ENCODE data around the gene NFIX. TPM values are rescaled to one million over a fixed set of nuclear protein-coding genes. Genes with fewer than 3 reads are reported as not detected.
A peak's percentile ranks its signal among the peaks of the same experiment; 100 is the strongest.

NFIX gene
- total and polyA plus RNA-seq, 5 experiments from 2014 or later, result 0.68 to 8.6 (median 3.2) TPM; not detected in 1

DNA sequence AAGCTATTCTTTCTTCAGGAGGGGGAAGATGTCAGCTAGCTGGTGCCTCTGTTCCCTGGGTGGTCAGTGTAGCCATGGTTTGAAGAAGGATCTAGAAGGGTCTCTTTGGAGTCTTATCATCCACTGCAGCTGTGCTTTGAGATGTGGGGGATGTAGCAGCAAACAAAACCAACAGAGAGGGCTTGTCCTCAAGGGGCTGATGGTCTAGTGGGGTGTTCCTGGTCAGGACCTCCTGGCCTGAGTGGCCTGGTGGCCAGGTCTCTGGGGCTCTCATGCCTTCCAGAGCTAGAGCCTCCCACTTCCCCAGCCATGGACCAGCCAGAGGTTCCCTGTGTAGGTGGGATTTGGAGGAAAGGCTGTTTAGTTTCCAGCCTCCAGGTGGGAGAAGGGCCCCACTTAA lies 67.0 kb downstream of the NFIX start:
- Mint-ChIP-seq H3K9me3 (no peaks in the 10 kb centered on the region), H3K27me3 (peaks cover 4 to 31% (median 12%) of the 10 kb centered on the region in 5 donors), H3K4me3 (no peak overlapping the region), H3K36me3 (no peaks in the 10 kb centered on the region), H3K4me1 (peaks cover 3 to 11% (median 9%) of the 10 kb centered on the region in 4 donors), H3K27ac (no peak overlapping the region)
- no peak for DNase-seq
- no peak for ATAC-seq
- POLR2A ChIA-PET, result interaction anchor here (1.5 to 1.8 kb wide), 2 partner anchors 48 to 78 kb away, joined by 4 read pairs; no protein-coding TSS in a partner anchor

DNA sequence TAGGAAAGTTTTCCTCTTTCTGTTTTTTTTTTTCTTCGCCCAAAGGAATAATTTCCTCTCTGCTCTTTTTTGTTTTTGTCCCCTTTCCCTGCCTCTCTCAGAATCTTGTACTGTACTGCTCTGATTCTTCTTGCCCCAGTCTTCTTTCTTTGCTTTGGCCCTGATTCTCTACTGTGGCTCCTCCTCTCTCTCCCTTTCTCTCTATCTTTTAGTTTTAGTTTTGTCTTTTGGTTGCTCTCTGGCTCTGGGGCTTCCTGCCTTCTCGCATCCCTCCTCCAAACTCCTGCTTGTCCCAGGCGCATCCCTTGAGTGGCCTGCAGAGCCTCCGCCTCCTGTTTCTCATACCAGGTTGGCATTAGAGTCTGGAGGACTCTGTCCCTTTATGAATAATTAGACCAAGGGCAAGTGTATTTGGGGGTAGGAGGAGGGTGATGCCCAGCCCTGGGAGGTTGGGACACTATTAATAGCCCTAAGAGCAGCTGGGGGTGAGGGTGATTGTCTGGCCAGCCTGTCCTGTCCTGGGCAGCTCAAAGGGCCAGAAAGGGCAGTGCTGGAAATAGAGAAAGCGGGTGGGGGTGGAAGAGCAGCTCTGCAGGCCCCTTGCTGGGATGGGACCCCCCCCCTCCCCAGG lies 68.3 kb downstream of the NFIX start:
- ATAC-seq (no peak), DNase-seq (no peak)
- Mint-ChIP-seq H3K27ac (peak overlapping the region in 1 of 10 donors; percentile 8), H3K9me3 (no peaks in the 10 kb centered on the region), H3K4me1 (peaks cover 3 to 11% (median 9%) of the 10 kb centered on the region in 4 donors), H3K27me3 (peaks cover 4 to 31% (median 12%) of the 10 kb centered on the region in 5 donors), H3K36me3 (no peaks in the 10 kb centered on the region), H3K4me3 (no peak overlapping the region)
- POLR2A ChIA-PET, result no interaction called here

DNA sequence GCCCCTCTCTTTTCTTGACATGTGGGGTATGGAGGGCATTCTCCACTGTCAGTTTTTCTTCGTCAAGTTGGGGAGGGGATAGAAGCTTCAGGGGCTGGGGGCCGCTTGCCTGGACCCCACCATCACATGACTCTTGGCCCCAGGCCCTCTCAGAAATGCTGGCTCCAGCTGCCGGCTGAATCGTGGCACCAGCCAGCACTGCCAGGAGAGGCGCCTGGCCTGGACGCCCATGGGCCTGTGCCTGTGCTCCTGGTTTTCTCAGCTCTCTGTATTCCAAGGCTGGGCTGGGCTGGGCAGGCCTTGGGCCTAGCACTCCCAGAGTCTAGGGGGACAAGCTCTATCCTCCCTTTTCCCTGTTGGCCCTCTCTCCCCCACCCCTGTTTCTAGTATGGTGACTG lies 68.8 kb downstream of the NFIX start:
- no peak for ATAC-seq
- Mint-ChIP-seq H3K27ac (peak overlapping the region in 1 of 10 donors; percentile 76), H3K27me3 (peaks cover 4 to 31% (median 12%) of the 10 kb centered on the region in 5 donors), H3K4me1 (peaks cover 4 to 11% (median 9%) of the 10 kb centered on the region in 4 donors), H3K36me3 (no peaks in the 10 kb centered on the region), H3K9me3 (no peaks in the 10 kb centered on the region), H3K4me3 (no peak overlapping the region)
- POLR2A ChIA-PET, result no interaction called here
- no peak for DNase-seq

DNA sequence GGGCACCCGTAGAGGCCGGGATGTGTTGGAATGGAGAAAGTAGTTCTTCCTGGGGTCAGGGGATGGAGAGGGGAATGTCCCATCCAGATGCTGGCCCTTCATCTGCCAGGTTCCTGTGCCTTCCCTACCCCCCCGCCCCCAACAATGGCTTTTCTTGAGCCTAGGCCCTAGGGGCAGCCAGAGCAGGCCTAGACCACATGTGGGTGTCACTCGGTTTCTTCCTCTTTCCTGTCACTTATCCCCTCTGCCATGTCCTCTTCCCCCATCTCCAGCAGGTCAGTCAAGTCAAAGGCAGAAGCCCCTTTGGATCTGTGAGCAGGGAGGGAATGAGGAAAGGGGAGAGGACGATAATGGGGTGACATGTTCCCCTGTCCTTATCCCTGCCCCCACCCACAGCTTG lies 71.0 kb downstream of the NFIX start:
- Mint-ChIP-seq H3K4me3 (no peak overlapping the region), H3K27ac (no peak overlapping the region), H3K27me3 (peaks cover 2 to 31% (median 12%) of the 10 kb centered on the region in 5 donors), H3K4me1 (peaks cover 3 to 5% (median 3%) of the 10 kb centered on the region in 4 donors), H3K36me3 (no peaks in the 10 kb centered on the region), H3K9me3 (no peaks in the 10 kb centered on the region)
- no peak for DNase-seq
- no peak for ATAC-seq
- POLR2A ChIA-PET, result no interaction called here

DNA sequence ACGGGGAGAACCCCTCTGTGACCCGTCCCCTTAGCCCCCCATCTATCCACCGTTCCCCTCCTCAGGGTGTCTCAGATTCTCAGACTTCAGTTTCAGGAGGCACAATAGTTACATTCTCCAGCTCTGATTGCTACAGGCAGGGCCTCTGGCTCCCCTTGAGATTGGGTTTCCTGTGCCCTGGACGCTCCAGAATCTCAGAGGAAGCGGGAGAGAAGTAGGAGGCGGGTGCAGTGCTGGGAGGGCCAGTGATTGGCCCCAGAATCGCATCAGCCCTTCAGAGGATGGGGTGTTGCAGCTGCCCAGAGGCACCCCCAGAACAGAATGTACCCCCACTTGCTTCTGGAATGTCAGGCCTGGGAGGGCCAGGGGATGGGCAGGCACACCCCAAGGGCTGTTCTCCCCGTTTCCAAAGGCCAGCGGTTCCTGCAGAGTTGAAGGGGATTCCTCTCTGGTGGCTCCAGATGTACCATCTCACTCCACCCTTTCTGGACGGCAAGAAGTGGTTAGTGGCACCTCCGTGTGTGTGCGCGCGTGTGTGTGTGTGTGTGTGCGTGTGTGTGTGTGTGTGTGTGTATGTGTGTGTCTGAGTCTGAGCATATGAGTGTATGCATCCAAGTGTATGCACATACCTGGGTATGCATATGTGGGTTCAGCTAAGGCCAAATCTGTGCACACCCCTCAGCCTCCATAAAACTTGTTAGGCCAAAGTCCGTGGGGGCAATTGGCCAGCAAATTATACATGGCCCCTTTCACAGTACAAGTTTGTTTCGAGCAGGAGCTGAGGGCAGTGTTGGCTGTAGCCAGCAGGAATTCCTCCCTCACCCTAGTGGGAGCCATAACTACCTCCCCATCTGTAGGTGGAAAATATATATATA lies 71.9 kb downstream of the NFIX start:
- Mint-ChIP-seq H3K36me3 (peaks cover 0 to under 1% (median 0%) of the 10 kb centered on the region in 3 donors), H3K4me1 (peaks cover 0 to 2% (median 0%) of the 10 kb centered on the region in 4 donors), H3K27ac (no peak overlapping the region), H3K27me3 (peaks cover 2 to 28% (median 9%) of the 10 kb centered on the region in 5 donors), H3K9me3 (no peaks in the 10 kb centered on the region), H3K4me3 (no peak overlapping the region)
- no peak for ATAC-seq
- no peak for DNase-seq
- POLR2A ChIA-PET, result interaction anchor here (0.6 kb wide), 1 partner anchor 100 kb away, joined by 3 read pairs; no protein-coding TSS in a partner anchor

DNA sequence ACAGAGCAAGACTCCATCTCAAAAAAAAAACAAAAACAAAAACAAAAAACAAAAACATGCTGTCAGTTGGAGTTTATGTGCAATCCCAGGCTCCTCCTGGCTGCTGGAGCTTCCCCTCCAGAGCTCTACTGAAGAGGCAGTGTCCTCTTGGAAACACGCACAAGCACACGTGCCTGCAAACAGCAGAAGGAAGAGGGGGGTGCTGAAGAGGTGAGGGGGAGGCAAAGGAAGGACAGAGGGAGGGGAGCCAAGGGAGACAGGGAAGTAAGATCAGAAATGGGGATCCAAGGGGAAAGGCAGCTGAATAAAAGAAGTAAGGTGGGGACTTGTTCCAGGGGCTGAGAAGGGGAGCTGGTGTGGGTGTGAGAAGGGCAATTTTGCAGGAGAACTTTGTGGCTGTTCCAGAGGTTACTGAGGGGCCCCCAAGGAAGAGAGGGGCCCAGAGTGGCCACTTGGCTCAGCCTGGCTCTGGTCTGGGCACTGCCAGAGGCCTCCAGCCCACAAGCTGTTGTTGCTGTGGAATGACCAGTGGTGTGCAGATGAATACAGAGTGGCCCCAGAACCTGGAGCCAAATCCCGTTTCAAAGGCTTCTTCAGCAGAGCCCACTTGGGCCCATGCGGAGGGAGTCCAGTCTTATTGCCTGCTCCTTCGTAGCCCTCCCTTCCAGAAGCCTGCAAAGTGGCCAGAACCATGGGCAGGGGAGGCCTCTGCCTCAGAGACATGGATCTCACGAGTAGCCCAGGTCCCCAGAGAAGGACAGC lies 73.0 kb downstream of the NFIX start:
- no peak for DNase-seq
- no peak for ATAC-seq
- Mint-ChIP-seq H3K4me3 (no peak overlapping the region), H3K4me1 (peaks cover 0 to 2% (median 0%) of the 10 kb centered on the region in 4 donors), H3K27me3 (peaks cover 0 to 17% (median 5%) of the 10 kb centered on the region in 5 donors), H3K9me3 (no peaks in the 10 kb centered on the region), H3K27ac (peak overlapping the region in 2 of 10 donors; percentile 12 to 56), H3K36me3 (peaks cover 0 to 2% (median 0%) of the 10 kb centered on the region in 3 donors)
- POLR2A ChIA-PET, result interaction anchor here (0.5 kb wide), 1 partner anchor 91 kb away, joined by 3 read pairs; no protein-coding TSS in a partner anchor

DNA sequence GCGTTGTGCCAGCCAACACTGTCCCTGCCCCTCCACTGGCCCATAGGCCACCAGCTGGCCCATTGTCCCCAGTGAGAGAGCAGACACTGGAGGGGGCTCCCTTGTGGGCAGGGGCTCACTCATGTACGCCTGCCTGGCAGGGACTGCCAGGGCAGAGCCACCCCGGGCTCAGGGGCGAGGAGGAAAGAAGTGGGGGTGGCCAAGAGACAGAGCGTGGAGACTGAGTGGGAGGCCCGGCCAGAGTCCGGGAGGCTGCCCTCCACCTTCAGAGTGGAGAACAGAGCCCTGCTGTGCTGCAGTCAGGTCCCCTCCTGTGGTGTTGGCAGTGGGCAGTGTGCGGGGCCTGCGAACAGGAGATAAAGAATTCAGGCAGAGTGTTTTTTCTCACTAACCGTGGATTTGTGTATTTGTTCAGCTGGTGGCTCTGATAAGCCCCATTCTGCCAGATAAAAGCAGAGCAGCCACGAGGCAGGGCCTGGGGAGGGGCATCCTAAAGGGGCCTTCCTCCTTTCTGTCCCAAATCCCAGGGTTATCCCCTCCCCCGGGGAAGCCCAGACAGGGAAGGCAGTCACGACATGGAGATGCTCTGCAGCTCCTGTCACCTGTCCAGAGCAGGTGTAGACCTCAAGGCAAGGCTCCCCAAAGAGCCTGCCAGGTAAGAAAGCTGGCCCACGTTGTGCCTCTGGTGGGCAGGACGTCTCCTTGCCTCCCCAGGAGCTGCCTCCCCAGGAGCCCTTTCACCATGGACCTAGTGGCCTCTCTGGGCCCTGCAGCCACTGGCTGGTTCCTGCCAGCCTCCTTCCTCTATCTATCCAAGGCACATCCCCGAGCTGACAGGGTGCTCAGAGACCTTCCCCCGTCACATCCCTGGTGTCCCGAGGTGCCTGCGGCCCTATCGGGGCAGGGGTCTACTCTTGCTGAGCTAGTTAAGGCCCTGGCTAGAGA lies 74.4 kb downstream of the NFIX start:
- Mint-ChIP-seq H3K9me3 (no peaks in the 10 kb centered on the region), H3K27ac (peak overlapping the region in 1 of 10 donors; percentile 24), H3K4me1 (peaks cover 0 to 2% (median 0%) of the 10 kb centered on the region in 4 donors), H3K4me3 (no peak overlapping the region), H3K36me3 (peaks cover 0 to 7% (median 0%) of the 10 kb centered on the region in 3 donors), H3K27me3 (peaks cover 0 to 10% (median 0%) of the 10 kb centered on the region in 5 donors)
- DNase-seq (no peak), ATAC-seq (no peak)
- POLR2A ChIA-PET, result no interaction called here

DNA sequence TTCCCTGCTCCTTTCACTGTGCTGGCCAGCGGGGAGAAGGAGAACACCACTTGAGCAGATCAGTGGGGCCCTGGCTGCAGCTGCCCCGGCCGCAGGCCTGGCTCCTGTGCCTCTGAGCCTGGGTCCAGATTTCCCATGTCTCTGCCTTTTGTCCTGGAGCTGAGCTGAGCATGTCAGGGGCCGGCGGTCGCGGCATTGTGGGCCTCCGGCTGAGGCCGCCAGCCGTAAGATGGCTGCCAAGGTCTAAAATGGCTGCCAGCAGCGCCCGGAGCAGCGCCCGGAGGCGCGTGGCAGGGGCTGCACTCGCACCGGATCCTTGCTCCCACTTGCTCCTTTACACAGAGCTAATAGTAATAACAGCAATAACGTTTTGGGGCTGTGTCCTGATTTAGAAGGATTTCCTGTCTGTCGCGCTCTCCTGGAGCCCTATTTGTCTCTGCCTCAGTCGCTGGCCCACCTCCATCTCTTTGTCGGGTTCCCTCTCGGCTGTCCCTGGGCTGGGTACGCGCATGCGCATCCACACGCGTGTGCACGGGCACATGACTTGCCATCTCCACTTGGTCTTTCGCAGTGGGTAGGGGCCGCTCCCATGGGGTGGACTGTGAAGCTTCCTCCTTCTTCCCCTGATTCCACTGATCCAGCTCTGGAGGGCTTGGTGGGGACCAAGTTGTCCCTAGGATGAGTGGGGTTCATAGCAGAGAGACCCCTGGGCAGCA lies 75.3 kb downstream of the NFIX start:
- H3K9me3 Mint-ChIP-seq, result no peaks in the 10 kb centered on the region
- no peak overlapping the region for H3K27ac Mint-ChIP-seq
- ATAC-seq, result no peak
- H3K4me1 Mint-ChIP-seq, result peaks cover 0 to 2% (median 0%) of the 10 kb centered on the region in 4 donors
- peaks cover 0 to 7% (median 0%) of the 10 kb centered on the region in 3 donors for H3K36me3 Mint-ChIP-seq
- peaks cover 0 to 1% (median 0%) of the 10 kb centered on the region in 5 donors for H3K27me3 Mint-ChIP-seq
- H3K4me3 Mint-ChIP-seq, result no peak overlapping the region
- DNase-seq, result no peak
- POLR2A ChIA-PET, result no interaction called here

DNA sequence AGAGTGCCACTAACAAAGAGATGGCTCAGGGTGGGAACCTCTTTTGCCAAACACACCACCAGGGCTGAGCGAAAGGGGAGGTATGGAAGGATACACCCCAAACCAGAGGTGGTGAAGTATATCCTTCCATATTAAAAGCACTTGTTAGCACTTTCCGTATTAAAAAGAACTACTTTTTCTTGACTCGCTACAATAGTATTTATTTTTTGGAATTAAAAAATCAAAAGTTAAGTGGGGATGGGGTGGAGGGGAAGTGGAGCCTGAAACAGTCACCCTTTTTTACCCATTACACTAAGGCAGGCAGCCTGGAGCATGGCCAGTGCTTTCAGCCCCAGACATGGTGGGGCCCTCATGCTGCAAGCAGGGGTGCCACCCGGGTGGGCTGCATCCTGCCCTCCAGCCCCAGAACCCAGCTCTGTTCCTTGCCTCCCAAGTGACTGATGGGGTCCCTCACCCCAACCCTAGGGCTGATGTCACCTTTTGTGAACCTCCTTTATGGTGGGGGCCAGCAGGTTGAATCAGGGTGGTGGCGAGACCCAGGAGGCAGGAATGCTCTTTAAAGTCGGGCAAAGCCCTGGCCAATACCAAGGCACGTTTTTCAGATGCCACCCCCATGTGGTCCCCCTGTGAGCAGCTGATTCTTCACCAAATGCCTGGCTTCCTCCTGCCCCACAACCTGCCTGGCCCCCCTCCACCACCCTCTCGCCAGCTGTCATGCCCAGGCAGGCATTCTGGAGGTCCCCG lies 76.3 kb downstream of the NFIX start:
- Mint-ChIP-seq H3K4me3 (no peak overlapping the region), H3K9me3 (no peaks in the 10 kb centered on the region), H3K27me3 (no peaks in the 10 kb centered on the region), H3K27ac (peak overlapping the region in 1 of 10 donors; percentile 21), H3K4me1 (peaks cover 0 to 2% (median 0%) of the 10 kb centered on the region in 4 donors), H3K36me3 (peaks cover 0 to 7% (median 0%) of the 10 kb centered on the region in 3 donors)
- POLR2A ChIA-PET, result interaction anchor here (1.1 kb wide), 1 partner anchor 160 kb away, joined by 4 read pairs; no protein-coding TSS in a partner anchor
- no peak for DNase-seq
- ATAC-seq, result no peak

DNA sequence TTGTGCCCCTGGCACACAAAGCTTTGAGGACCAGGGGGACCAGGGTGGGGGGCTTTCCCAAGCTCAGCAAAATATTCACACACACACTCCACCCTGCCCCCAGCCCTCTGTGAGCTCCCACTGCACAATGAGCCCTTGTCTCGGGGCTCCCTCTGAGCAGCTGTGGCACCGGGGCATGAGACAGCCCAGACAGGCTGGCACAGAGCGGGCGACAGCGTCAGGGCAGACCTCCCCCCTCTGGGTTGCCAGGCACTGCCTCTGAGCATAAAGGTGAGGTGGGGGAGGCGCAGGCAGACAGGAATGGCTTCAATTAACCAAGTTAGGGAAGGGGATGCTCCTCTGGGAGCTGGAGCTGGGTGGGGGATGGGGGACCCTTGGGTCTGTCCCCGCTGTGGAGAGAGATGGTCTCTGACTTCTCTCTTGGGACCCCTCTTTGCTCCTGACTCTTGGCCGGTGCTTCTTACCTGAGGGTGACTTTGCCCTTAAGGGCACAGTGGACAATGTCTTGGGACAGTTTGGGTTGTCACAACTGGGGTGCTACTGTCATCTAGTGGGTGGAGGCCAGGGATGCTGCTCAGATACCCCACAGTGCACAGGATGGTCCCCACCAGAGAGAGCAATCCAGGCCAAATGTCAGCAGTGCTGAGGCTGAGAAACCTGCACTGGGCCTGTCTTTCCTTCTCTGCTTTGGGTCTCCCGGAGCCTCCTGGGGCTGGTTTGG lies 77.1 kb downstream of the NFIX start:
- Mint-ChIP-seq H3K36me3 (peaks cover 0 to 7% (median 0%) of the 10 kb centered on the region in 3 donors), H3K9me3 (no peaks in the 10 kb centered on the region), H3K27ac (no peak overlapping the region), H3K4me3 (no peak overlapping the region), H3K4me1 (peaks cover 0 to 2% (median under 1%) of the 10 kb centered on the region in 4 donors), H3K27me3 (no peaks in the 10 kb centered on the region)
- DNase-seq (no peak), ATAC-seq (no peak)
- POLR2A ChIA-PET, result interaction anchor here (1.1 kb wide), 1 partner anchor 160 kb away, joined by 4 read pairs; no protein-coding TSS in a partner anchor
